Ascending aorta (tissue), 2 donors: ENCODE data around the gene SH3RF3. TPM values are rescaled to one million over a fixed set of nuclear protein-coding genes. Genes with fewer than 3 reads are reported as not detected.

Source experiments
- DNase-seq, 2 donors: peaks; one replicate each; pipeline ENCODE4 v3.0.0-alpha.2; 2019; ENCODE audit warnings: low spot score in 2 of 2
- H3K27ac ChIP-seq, 2 donors: fragments of 200-600 bp; sonication (generic); one replicate each; pipeline ENCODE4 v1.5.1; 2016 to 2017; ENCODE audit warnings: mild to moderate bottlenecking in 1 of 2
- H3K27me3 ChIP-seq: fragments of 200-600 bp; sonication (generic); one replicate; pipeline ENCODE4 v1.5.1; 2017
- H3K36me3 ChIP-seq, 2 donors: fragments of 200-600 bp; sonication (generic); one replicate each; pipeline ENCODE4 v1.5.1; 2016
- H3K4me1 ChIP-seq, 2 donors: fragments of 200-600 bp; sonication (generic); one replicate each; pipeline ENCODE4 v1.5.1; 2016 to 2017; ENCODE audit warnings: mild to moderate bottlenecking in 1 of 2
- H3K4me3 ChIP-seq, 2 donors: fragments of 200-600 bp; sonication (generic); one replicate each; pipeline ENCODE4 v1.5.1; 2016 to 2017; ENCODE audit warnings: mild to moderate bottlenecking in 1 of 2
- H3K9me3 ChIP-seq, 2 donors: fragments of 200-600 bp; sonication (generic); one replicate each; pipeline ENCODE4 v1.5.1; 2016
- CTCF ChIP-seq, 3 experiments: fragments of 200-600 bp in 2 of 3; fragments of 450-650 bp in 1 of 3; sonication (generic) in 2 of 3; IDR thresholded peaks; one replicate each; pipeline ENCODE4 v1.5.1; 2016 to 2019; ENCODE audit warnings: antibody characterized with exemption in 3 of 3, mild to moderate bottlenecking in 1 of 3, moderate library complexity in 1 of 3
- intact Hi-C: fragments of 100-400 bp; cut with DNase I; formaldehyde crosslinking; loops from one replicate; pipeline ENCODE4 v1.15.1; 2023
- total RNA-seq: library from RNA; depleted of rRNA; stranded (reverse); fragments of >200 nt; gene quantifications from one replicate; pipeline ENCODE4 v1.1.0, GENCODE V29; 2016

SH3RF3 gene
- total RNA-seq, 1 donor from 2014 or later: 53.5 TPM

DNA sequence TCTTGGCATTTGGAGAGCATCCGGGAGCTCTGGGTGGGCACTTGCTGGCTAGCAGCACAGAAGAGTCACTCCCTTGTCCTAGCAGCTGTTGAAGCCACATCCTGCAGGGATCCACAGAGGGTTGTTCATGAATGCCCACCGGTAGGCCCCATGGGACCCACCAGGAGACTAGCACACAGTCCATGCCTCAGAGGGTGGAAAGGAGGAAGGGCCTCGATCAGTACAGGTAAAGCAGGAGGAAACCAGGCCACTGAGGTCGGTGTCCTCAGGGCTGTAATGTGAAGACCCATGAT, 279.0 kb downstream of the SH3RF3 start:
- Histone ChIP-seq H3K36me3 (no peaks in the 10 kb centered on the region), H3K27me3 (no peaks in the 10 kb centered on the region), H3K9me3 (no peaks in the 10 kb centered on the region), H3K4me1 (peaks cover 3 to 9% of the 10 kb centered on the region in 2 donors), H3K4me3 (no peak overlapping the region), H3K27ac (no peak overlapping the region)
- TF ChIP-seq CTCF (IDR thresholded peaks at IDR 0.05): no peak
- no peak for DNase-seq
- intact Hi-C loops: no loop called here

GRCh38 chr2:109409321-109410038, 280.5 kb downstream of the SH3RF3 start:
- Histone ChIP-seq H3K4me3 (no peak overlapping the region), H3K27me3 (no peaks in the 10 kb centered on the region), H3K36me3 (peaks cover 2 to 4% of the 10 kb centered on the region in 2 donors), H3K4me1 (peaks cover 3 to 9% of the 10 kb centered on the region in 2 donors), H3K27ac (no peak overlapping the region), H3K9me3 (no peaks in the 10 kb centered on the region)
- no peak for TF ChIP-seq CTCF (IDR thresholded peaks at IDR 0.05)
- DNase-seq: no peak
- intact Hi-C loops: no loop called here

DNA sequence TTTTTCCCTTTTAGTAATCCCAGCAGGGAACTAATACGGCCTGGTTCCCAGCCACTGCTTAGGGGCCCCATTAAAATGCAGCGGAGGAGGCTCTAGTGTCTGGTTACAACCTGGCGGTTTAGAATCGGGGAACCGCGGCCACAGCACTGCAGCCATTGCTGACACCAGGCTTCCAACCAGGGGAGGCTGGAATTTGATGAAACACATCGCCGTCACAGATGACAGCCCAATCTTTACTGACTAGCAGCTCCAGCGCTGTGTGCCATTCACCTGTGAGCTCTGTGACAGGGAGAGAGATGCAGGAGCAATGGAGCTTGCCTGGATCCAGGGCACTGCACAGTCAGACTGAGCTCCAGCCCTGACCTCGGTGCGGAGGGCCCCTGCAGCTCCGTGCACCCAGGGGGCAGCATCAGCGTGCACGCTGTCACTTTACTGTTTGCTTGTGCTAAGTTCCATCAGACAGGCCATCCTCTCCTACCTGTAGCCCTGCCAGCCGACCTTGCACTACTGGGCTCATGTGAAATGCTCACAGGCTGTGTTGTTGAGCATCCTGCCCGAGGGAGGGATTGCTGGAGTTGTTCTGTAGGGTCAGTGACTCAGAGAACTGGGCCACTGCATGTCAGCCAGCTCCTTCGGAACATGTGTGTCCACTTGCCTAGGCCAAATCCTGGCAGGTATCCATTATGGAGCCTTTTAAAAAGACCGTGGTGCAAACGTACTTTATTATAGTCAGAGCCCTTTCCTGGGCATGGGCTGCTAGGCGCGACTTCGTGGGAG, 281.2 kb downstream of the SH3RF3 start:
- Histone ChIP-seq H3K27me3 (no peaks in the 10 kb centered on the region), H3K9me3 (no peaks in the 10 kb centered on the region), H3K36me3 (peaks cover 4 to 6% of the 10 kb centered on the region in 2 donors), H3K27ac (peak overlapping the region in 1 of 2 donors; percentile 28), H3K4me1 (peaks cover 3 to 9% of the 10 kb centered on the region in 2 donors), H3K4me3 (no peak overlapping the region)
- no peak for TF ChIP-seq CTCF (IDR thresholded peaks at IDR 0.05)
- intact Hi-C loops: no loop called here
- DNase-seq: peak in 1 of 2 donors; percentile 78

DNA sequence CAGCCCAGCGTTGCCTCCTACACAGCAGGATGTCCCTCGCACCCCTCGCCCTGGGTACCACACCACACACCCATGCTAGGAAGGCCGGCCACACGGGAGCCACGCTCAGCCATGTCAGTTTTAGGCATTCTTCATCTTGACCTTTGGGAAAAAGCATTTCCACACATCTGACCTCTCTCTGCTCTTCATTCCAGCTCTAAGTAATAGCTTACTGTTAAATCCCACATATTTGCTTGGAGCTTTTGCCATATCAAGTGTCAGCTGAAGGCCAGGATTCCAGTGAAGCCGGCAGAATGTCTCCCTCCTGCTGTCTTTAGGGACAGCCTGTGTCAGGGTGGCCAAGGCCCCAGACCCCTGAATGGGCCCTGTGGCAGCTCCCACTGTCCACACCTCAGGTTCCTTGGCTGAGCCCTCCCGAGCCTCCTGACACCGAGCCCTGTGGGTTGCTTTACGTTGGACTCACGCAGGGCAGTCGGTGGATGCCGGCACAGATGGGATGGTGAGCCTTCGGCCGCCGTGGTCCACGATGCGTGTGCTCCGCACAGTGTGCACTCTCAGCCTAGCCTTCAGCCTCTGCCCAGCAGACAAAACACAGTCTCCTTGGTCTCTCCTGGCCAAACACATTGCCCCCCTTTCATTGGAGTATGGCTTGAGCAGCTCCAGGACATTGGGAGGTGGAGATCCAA, 282.8 kb downstream of the SH3RF3 start:
- H3K27ac ChIP-seq: no peak overlapping the region
- DNase-seq: no peak
- TF ChIP-seq CTCF (IDR thresholded peaks at IDR 0.05): no peak
- H3K36me3 ChIP-seq: peaks cover 4 to 6% of the 10 kb centered on the region in 2 donors
- H3K4me1 ChIP-seq: peaks cover 3 to 9% of the 10 kb centered on the region in 2 donors
- no peaks in the 10 kb centered on the region for H3K27me3 ChIP-seq
- no peaks in the 10 kb centered on the region for H3K9me3 ChIP-seq
- no peak overlapping the region for H3K4me3 ChIP-seq
- intact Hi-C loops: no loop called here

GRCh38 chr2:109415581-109416013, 286.6 kb downstream of the SH3RF3 start:
- intact Hi-C loops: no loop called here
- DNase-seq: no peak
- no peaks in the 10 kb centered on the region for H3K27me3 ChIP-seq
- no peak overlapping the region for H3K4me3 ChIP-seq
- TF ChIP-seq CTCF (IDR thresholded peaks at IDR 0.05): no peak
- no peaks in the 10 kb centered on the region for H3K9me3 ChIP-seq
- peaks cover 0 to 17% of the 10 kb centered on the region in 2 donors for H3K4me1 ChIP-seq
- H3K27ac ChIP-seq: no peak overlapping the region
- H3K36me3 ChIP-seq: peaks cover 4 to 6% of the 10 kb centered on the region in 2 donors
